ENCODE measurements around the gene NFATC1. TPM values are rescaled to one million over a fixed set of nuclear protein-coding genes. Genes with fewer than 3 reads are reported as not detected.

The NFATC1 gene
- total and polyA plus RNA-seq, 4 donors = 4.6 to 8.0 (median 6.8) TPM

- Histone ChIP-seq H3K9me3 (ENCODE audit: control insufficient read depth, insufficient read depth, low read length) (no peaks in the 10 kb centered on the region), H3K36me3 (ENCODE audit: control insufficient read depth, insufficient read depth, low read length) (peaks cover 28% of the 10 kb centered on the region), H3K27ac (ENCODE audit: low read depth, low read length) (no peak overlapping the region), H3K27me3 (ENCODE audit: control insufficient read depth, insufficient read depth, low read length) (no peaks in the 10 kb centered on the region), H3K4me3 (ENCODE audit: low read depth, low read length) (no peak overlapping the region), H3K4me1 (ENCODE audit: control insufficient read depth, insufficient read depth, low read length) (peaks cover 10% of the 10 kb centered on the region)
- DNase-seq (ENCODE audit: low read depth in 4 of 6, low spot score in 6 of 6) = no peak
- WGBS (ENCODE audit: insufficient coverage) = 98% methylated on average over 71 of the region's 84 CpGs
These were observed 15.2 kb downstream of the NFATC1 start for GRCh38 chr18:79410731-79411613.

- Histone ChIP-seq H3K4me3 (ENCODE audit: low read depth, low read length) (no peak overlapping the region), H3K27me3 (ENCODE audit: control insufficient read depth, insufficient read depth, low read length) (no peaks in the 10 kb centered on the region), H3K9me3 (ENCODE audit: control insufficient read depth, insufficient read depth, low read length) (no peaks in the 10 kb centered on the region), H3K4me1 (ENCODE audit: control insufficient read depth, insufficient read depth, low read length) (peaks cover 10% of the 10 kb centered on the region), H3K36me3 (ENCODE audit: control insufficient read depth, insufficient read depth, low read length) (peaks cover 35% of the 10 kb centered on the region), H3K27ac (ENCODE audit: low read depth, low read length) (no peak overlapping the region)
- peak in 1 of 6 donors; percentile 57 for DNase-seq (ENCODE audit: low read depth in 4 of 6, low spot score in 6 of 6)
- 63% methylated on average over 38 of the region's 47 CpGs for WGBS (ENCODE audit: insufficient coverage)
These were observed 16.1 kb downstream of the NFATC1 start for GRCh38 chr18:79411614-79412526.

- H3K36me3 ChIP-seq (ENCODE audit: control insufficient read depth, insufficient read depth, low read length) = peaks cover 37% of the 10 kb centered on the region
- DNase-seq (ENCODE audit: low read depth in 4 of 6, low spot score in 6 of 6) = no peak
- WGBS (ENCODE audit: insufficient coverage) = 91% methylated on average over 16 of the region's 16 CpGs
- no peaks in the 10 kb centered on the region for H3K9me3 ChIP-seq (ENCODE audit: control insufficient read depth, insufficient read depth, low read length)
- H3K27ac ChIP-seq (ENCODE audit: low read depth, low read length) = no peak overlapping the region
- H3K4me3 ChIP-seq (ENCODE audit: low read depth, low read length) = no peak overlapping the region
- no peaks in the 10 kb centered on the region for H3K27me3 ChIP-seq (ENCODE audit: control insufficient read depth, insufficient read depth, low read length)
- peaks cover 10% of the 10 kb centered on the region for H3K4me1 ChIP-seq (ENCODE audit: control insufficient read depth, insufficient read depth, low read length)
These were observed 17.3 kb downstream of the NFATC1 start for GRCh38 chr18:79413025-79413424.

- Histone ChIP-seq H3K27ac (ENCODE audit: low read depth, low read length) (no peak overlapping the region), H3K36me3 (ENCODE audit: control insufficient read depth, insufficient read depth, low read length) (peaks cover 40% of the 10 kb centered on the region), H3K27me3 (ENCODE audit: control insufficient read depth, insufficient read depth, low read length) (no peaks in the 10 kb centered on the region), H3K4me1 (ENCODE audit: control insufficient read depth, insufficient read depth, low read length) (peaks cover 10% of the 10 kb centered on the region), H3K4me3 (ENCODE audit: low read depth, low read length) (no peak overlapping the region), H3K9me3 (ENCODE audit: control insufficient read depth, insufficient read depth, low read length) (no peaks in the 10 kb centered on the region)
- DNase-seq (ENCODE audit: low read depth in 4 of 6, low spot score in 6 of 6) = no peak
- WGBS (ENCODE audit: insufficient coverage) = 73% methylated on average over 16 of the region's 16 CpGs
These were observed 17.7 kb downstream of the NFATC1 start for GRCh38 chr18:79413426-79413825.

- 85% methylated on average over 6 of the region's 9 CpGs for WGBS (ENCODE audit: insufficient coverage)
- Histone ChIP-seq H3K27ac (ENCODE audit: low read depth, low read length) (no peak overlapping the region), H3K4me1 (ENCODE audit: control insufficient read depth, insufficient read depth, low read length) (peaks cover 10% of the 10 kb centered on the region), H3K9me3 (ENCODE audit: control insufficient read depth, insufficient read depth, low read length) (no peaks in the 10 kb centered on the region), H3K27me3 (ENCODE audit: control insufficient read depth, insufficient read depth, low read length) (no peaks in the 10 kb centered on the region), H3K36me3 (ENCODE audit: control insufficient read depth, insufficient read depth, low read length) (peaks cover 40% of the 10 kb centered on the region), H3K4me3 (ENCODE audit: low read depth, low read length) (no peak overlapping the region)
- no peak for DNase-seq (ENCODE audit: low read depth in 4 of 6, low spot score in 6 of 6)
These were observed 18.2 kb downstream of the NFATC1 start for GRCh38 chr18:79413901-79414300.

GRCh38 chr18:79416022-79416676 lies 20.4 kb downstream of the NFATC1 start:
- no peak overlapping the region for H3K27ac ChIP-seq (ENCODE audit: low read depth, low read length)
- H3K4me3 ChIP-seq (ENCODE audit: low read depth, low read length) = no peak overlapping the region
- peaks cover 36% of the 10 kb centered on the region for H3K36me3 ChIP-seq (ENCODE audit: control insufficient read depth, insufficient read depth, low read length)
- DNase-seq (ENCODE audit: low read depth in 4 of 6, low spot score in 6 of 6) = no peak
- no peaks in the 10 kb centered on the region for H3K27me3 ChIP-seq (ENCODE audit: control insufficient read depth, insufficient read depth, low read length)
- no peaks in the 10 kb centered on the region for H3K9me3 ChIP-seq (ENCODE audit: control insufficient read depth, insufficient read depth, low read length)
- 90% methylated on average over 20 of the region's 24 CpGs for WGBS (ENCODE audit: insufficient coverage)
- peaks cover 13% of the 10 kb centered on the region for H3K4me1 ChIP-seq (ENCODE audit: control insufficient read depth, insufficient read depth, low read length)

- WGBS (ENCODE audit: insufficient coverage) = 88% methylated on average over 12 of the region's 12 CpGs
- Histone ChIP-seq H3K27ac (ENCODE audit: low read depth, low read length) (no peak overlapping the region), H3K9me3 (ENCODE audit: control insufficient read depth, insufficient read depth, low read length) (no peaks in the 10 kb centered on the region), H3K4me3 (ENCODE audit: low read depth, low read length) (no peak overlapping the region), H3K4me1 (ENCODE audit: control insufficient read depth, insufficient read depth, low read length) (peaks cover 16% of the 10 kb centered on the region), H3K36me3 (ENCODE audit: control insufficient read depth, insufficient read depth, low read length) (peaks cover 38% of the 10 kb centered on the region), H3K27me3 (ENCODE audit: control insufficient read depth, insufficient read depth, low read length) (no peaks in the 10 kb centered on the region)
- no peak for DNase-seq (ENCODE audit: low read depth in 4 of 6, low spot score in 6 of 6)
These were observed 20.9 kb downstream of the NFATC1 start for GRCh38 chr18:79416677-79417052.

GRCh38 chr18:79418236-79418635 lies 22.5 kb downstream of the NFATC1 start:
- 95% methylated on average over 19 of the region's 19 CpGs for WGBS (ENCODE audit: insufficient coverage)
- no peak for DNase-seq (ENCODE audit: low read depth in 4 of 6, low spot score in 6 of 6)
- H3K4me3 ChIP-seq (ENCODE audit: low read depth, low read length) = no peak overlapping the region
- peaks cover 23% of the 10 kb centered on the region for H3K4me1 ChIP-seq (ENCODE audit: control insufficient read depth, insufficient read depth, low read length)
- no peak overlapping the region for H3K27ac ChIP-seq (ENCODE audit: low read depth, low read length)
- no peaks in the 10 kb centered on the region for H3K27me3 ChIP-seq (ENCODE audit: control insufficient read depth, insufficient read depth, low read length)
- peaks cover 39% of the 10 kb centered on the region for H3K36me3 ChIP-seq (ENCODE audit: control insufficient read depth, insufficient read depth, low read length)
- H3K9me3 ChIP-seq (ENCODE audit: control insufficient read depth, insufficient read depth, low read length) = no peaks in the 10 kb centered on the region

GRCh38 chr18:79418642-79419041 lies 22.9 kb downstream of the NFATC1 start:
- 89% methylated on average over 11 of the region's 11 CpGs for WGBS (ENCODE audit: insufficient coverage)
- DNase-seq (ENCODE audit: low read depth in 4 of 6, low spot score in 6 of 6) = no peak
- Histone ChIP-seq H3K4me3 (ENCODE audit: low read depth, low read length) (no peak overlapping the region), H3K36me3 (ENCODE audit: control insufficient read depth, insufficient read depth, low read length) (peaks cover 40% of the 10 kb centered on the region), H3K27ac (ENCODE audit: low read depth, low read length) (no peak overlapping the region), H3K4me1 (ENCODE audit: control insufficient read depth, insufficient read depth, low read length) (peaks cover 27% of the 10 kb centered on the region), H3K9me3 (ENCODE audit: control insufficient read depth, insufficient read depth, low read length) (no peaks in the 10 kb centered on the region), H3K27me3 (ENCODE audit: control insufficient read depth, insufficient read depth, low read length) (no peaks in the 10 kb centered on the region)

All from spinal cord (tissue), 10 donors.